Activated CD8-positive, alpha-beta memory T cell treated with anti-CD3 and anti-CD28 coated beads for 24 hours (primary cell): ENCODE measurements around the gene ZNF469.

ENCODE experiments used
- DNase-seq: peaks from one replicate; pipeline ENCODE4 v3.0.0-alpha.2; 2020

ZNF469 gene

DNA sequence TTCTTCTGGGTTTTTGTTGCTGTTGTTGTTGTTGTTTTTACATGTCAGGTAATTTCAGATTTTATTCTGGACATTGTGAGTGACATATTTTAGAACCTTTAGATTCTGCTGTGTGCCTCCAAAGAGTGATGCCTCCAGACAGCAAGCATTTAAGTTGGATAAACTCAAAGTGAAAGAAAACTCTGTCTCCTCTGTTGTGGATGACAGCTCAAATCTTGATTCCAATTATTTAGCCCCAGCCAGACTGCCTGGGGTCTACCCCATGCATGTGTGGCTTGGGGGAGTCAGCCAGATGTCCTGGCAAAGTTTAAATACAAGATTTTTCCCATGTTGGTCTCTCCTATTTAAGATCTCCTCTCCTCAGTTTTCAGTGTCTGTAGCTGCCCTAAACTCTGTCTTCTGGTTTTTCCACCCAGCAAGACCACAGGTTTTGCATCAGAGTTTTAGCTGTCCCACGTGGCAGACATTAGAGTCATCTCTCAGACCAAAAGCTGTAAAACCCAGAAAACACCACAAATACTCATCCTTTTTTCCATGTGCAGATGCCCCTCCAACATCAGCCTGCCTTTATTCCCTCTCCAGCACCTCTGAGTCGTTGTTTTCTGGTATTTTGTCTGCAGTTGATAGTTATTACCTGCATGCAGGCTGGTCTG lies 19.4 kb upstream of the ZNF469 start:
- DNase-seq = no peak

DNA sequence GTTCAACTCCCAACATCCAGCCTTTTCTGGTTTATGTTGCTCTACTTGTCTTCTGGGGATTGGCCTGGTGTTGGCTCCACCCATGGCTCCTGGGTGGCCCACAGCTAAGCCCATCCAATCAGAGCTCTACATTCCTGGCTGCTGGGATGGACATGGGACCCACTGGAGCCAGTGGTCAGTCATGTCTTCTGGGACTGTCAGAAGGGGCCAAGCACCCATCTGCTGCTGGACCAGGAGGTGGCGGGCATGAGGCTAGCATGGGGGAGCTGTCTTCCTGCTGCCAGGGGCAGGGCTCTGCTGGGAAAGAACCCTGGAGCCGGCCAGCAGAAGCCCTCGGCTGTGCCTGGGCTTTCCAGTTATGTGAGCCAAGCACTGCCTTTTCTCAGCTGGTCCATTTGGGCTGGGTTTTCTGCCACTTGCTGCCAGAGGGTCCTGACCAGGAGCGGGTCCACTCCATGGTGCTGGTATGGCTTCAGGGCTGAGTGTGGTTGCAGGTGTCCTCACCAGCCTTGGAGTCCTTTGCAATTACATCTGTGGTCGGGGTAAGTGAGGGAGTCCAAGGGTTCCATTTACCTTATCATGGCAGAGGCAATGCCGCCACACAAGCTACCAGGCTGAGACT lies 17.4 kb upstream of the ZNF469 start:
- DNase-seq = no peak

DNA sequence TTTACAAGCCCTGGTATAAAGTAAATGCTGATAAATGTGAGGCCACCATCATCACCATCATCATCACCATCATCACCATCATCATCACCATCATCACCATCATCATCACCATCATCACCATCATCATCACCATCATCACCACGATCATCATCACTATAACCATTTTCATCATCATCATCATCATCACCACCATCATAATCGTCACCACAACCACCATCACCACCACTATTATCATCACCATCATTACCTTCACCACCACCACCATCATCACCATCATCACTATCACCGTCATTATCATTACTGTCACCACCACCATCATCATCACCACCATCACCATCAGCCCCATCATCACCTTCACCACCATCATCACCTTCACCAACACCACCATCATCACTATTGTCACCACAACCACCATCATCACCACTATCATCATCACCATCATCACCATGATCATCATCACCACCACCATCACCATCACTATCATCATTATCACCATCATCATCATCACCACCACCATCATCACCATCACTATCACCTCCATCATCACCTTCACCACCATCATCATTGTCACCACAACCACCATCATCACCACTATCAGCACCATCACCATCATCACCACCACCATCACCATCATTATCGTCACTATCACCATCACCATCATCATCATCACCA lies 16.6 kb upstream of the ZNF469 start:
- no peak for DNase-seq

- no peak for DNase-seq
These were observed 16.1 kb upstream of the ZNF469 start for GRCh38 chr16:88366704-88367047.

DNA sequence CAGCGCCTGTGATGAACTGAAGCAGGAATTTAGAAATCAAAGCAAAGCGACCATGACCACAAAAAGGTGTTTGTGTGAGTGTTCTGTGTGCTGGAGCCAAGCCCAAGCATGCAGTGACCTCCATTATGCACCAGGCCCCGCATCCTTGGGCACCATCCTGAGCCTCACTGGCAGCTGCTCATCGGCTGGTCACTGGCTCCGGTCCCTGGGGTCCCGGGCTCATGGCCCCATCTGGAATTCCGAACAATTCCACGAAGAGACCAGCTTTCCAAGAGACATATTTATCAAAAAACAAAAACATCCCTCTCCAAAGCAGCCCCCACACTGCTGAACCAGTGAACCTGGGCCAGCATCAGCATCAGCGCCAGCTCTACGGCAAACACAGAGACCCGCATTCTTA lies 15.2 kb upstream of the ZNF469 start:
- no peak for DNase-seq

GRCh38 chr16:88368036-88368435 lies 14.7 kb upstream of the ZNF469 start:
- DNase-seq = no peak

GRCh38 chr16:88368994-88369393 lies 13.8 kb upstream of the ZNF469 start:
- no peak for DNase-seq

- DNase-seq = no peak
These were observed 13.2 kb upstream of the ZNF469 start for GRCh38 chr16:88369447-88370008.

- DNase-seq = no peak
These were observed 12.4 kb upstream of the ZNF469 start for GRCh38 chr16:88370365-88370764.

- DNase-seq = no peak
These were observed 10.2 kb upstream of the ZNF469 start for GRCh38 chr16:88372522-88372921.

- DNase-seq = no peak
These were observed 9.5 kb upstream of the ZNF469 start for GRCh38 chr16:88373211-88373610.

GRCh38 chr16:88373927-88374492 lies 8.7 kb upstream of the ZNF469 start:
- no peak for DNase-seq

GRCh38 chr16:88374736-88375135 lies 8.0 kb upstream of the ZNF469 start:
- no peak for DNase-seq

DNA sequence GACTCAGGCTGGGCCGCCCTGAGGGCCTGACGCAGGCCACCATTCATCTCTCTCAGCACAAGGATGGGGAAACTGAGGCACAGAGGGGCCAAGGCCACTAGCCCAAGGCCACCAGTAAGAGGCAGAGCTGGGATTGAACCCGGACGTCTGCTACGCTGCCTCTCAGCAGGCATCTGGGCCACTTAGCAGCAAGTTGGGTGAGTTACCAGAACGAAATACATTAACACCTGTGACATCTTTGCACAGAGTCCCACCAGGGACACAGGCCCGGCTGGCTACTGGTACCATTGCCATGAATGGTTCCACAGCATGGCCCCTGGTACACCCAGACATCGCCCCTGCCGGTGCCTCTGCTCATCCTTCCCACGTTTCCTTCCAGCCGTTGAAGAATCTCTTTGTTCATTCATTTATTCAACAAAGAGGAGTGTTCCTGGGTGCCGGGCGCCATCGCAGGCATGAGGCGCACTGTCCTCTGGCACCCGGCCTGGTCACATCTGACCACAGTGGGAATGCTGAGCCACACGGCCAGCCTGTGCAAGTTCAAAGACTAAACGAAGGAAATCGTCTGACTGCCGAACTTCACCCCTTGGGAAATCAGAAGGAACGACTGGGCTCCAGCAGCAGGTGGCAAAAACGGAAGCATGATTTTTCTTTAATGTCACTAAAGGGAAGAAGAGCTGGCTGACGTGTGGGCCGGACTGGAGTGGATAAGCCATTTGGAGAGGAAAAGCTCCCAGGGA lies 7.4 kb upstream of the ZNF469 start:
- no peak for DNase-seq

DNA sequence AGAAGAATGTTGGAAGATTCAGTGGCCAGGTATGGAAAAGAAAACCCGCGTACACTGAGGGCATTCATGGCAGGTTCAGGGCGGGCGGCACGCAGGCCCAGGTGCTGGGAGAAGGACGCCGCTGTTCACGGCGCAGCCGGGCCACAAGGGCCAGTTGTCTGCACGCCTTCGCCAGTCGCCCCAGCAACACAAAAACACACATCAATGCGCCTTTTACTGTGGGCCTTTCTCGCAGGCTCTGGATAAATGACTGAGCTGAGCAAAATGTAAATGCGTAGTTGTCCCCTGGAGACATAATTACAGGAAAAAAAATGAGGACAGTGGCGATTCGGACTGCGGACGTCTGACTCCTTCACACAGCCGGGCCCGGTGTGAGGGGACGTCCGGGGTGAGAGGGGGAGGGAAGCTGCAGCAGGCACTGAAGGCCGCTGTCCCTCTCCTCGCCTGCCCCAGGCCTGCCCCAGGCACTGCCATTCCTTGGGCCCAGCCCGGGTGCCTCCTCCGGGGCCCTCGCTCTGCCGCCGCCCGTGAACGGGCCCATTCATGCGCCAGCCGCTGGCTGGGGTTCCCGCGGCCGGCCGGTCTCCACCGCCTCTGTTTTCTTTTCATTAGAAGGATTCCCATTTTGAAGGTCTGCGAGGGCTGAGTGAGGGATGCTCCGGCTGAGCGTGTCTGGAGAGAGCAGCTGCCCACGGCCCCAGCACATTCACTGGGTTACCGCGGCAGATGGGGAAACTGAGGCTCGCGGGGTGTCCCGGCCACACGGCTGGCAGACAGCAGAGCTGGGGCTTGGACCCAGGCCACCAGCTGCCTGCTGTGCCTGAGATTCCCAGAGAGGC lies 6.5 kb upstream of the ZNF469 start:
- no peak for DNase-seq

GRCh38 chr16:88376835-88377726 lies 5.7 kb upstream of the ZNF469 start:
- no peak for DNase-seq

DNA sequence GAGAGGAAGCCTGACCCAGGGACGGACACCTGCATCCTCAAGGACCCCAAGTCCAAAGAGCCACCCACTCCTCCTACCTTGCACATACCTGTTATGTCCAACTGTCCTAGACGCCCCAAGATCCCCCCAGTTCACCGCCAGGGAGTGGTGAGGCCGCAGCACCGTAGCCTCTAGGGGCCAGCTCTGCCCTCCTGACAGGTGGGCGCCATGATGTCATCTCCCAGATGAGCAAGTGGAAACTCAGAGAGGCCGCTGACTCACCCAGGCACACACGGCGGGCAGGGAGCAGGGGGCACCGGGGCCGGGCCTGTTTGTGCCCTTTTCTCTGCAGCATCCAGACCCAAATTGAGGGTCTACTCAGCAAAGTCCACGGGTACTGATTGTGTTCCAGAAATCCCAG lies 4.8 kb upstream of the ZNF469 start:
- no peak for DNase-seq

DNA sequence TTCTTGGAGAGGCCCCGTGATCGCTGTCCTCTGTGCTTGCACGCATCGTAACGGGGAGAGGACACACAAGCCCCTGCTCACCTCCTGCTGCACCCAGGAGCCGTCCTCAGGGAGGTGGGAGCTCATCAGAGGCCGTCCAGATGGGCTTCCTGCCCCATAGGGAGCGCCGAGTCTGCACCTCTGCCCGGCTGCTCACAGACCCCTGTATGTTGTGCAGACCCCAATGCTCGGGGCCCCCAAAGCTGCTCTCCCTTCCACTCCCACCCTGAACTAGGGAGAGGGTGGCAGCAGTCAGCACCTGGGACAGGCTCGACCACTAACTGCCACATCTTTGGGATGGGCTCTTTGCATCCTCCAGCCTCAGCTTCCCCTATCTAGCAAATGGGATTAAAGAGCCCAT lies 4.4 kb upstream of the ZNF469 start:
- DNase-seq = no peak

GRCh38 chr16:88378836-88379693 lies 3.7 kb upstream of the ZNF469 start:
- DNase-seq = no peak

GRCh38 chr16:88379694-88380040 lies 3.1 kb upstream of the ZNF469 start:
- no peak for DNase-seq
